GM19455 (cell line): Measurements from ENCODE around the gene MBD5.
"Not testable (repeated sequence)": the region's sequence is repeated elsewhere in the genome, so short reads cannot be mapped to it uniquely, and the experiment has no call there.

Source experiments
- ATAC-seq: cut with Tn5 transposase; IDR thresholded peaks from one replicate; pipeline ENCODE4 v1.9.1; 2021; ENCODE audit not compliant: unreplicated experiment

MBD5 gene

DNA sequence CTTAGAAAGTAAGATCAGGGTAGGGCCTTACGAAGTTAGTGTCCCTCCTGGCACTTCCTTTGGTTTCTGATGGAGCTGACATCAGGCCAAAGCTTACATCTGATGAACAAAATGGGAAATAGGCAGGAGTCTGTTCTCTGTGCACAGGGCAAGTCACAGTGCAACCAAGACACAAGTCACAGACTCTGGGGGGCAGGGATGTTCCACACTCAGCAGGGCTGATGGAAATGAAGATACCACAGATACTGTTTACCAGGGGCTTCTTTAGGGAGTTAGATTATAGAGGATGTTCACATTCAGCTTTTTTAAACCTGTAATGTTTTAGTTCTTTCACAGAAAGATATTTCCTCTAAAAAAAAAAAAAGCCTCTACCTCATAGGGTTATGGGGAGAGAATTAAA, 517.5 kb downstream of the MBD5 start:
- no peak for ATAC-seq

- no peak for ATAC-seq
Observed at GRCh38 chr2:148540022-148540421, 519.1 kb downstream of the MBD5 start.

DNA sequence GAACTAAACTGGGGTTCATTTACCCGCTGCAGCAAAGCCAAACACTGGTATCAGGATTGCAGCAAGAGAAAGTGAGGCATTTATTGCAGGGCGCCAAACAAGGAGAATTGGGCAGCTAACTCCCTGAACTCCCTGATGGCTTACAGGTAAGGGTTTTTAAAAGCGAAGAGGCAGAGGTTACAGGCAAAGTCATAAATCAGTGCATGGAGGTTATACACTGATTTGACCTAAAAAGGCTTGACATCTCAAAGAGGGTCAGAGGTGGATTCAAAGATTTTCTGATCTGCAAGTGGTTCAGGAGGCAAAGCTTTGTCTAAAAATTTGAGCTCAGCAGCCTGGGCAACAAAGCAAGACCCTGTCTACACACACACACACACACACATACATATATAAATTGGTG, 520.9 kb downstream of the MBD5 start:
- ATAC-seq = no peak

GRCh38 chr2:148542614-148543013, 521.7 kb downstream of the MBD5 start:
- no peak for ATAC-seq

GRCh38 chr2:148543088-148543540, 522.2 kb downstream of the MBD5 start:
- ATAC-seq = not testable (repeated sequence)

DNA sequence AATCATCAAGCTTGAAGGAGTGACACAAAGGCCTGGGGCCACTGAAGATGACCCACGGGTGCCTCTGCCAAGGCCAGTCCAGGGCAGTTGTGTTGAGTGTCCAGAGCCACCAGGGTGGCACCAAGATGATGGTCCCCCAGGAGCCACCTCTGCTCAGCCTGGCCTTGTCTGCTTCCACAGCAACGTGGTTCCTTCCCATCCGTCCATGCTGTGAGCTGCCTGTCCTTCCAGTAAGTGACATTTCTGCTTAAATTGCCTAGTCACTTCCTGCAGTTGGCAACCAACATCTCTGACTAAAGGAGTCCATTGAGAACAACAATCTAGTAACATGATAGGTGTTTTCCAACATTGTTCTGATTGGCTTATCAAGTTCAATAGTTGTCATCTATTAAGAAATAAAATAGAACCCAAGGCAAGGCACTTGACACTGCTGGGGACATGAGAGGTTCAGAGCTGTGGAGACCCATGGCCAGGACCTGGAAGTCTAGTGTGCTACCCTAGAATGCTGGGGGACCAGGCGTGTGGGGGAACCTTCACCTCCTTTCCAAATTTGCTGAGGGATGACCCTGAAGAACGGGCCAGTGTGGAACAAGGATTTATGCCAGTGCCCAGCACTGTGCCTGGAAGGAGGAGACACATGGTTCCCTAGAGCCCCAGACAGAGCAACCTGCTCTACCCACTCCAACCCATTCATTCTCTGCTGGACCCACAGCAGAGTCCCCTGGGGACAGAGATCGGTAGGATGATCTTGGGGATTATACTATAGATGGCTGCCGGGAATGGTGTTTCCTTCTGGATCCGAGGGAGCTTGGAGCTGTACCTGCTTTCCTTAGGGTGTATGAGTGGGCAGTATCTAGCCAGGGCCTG, 524.7 kb downstream of the MBD5 start:
- ATAC-seq = no peak

DNA sequence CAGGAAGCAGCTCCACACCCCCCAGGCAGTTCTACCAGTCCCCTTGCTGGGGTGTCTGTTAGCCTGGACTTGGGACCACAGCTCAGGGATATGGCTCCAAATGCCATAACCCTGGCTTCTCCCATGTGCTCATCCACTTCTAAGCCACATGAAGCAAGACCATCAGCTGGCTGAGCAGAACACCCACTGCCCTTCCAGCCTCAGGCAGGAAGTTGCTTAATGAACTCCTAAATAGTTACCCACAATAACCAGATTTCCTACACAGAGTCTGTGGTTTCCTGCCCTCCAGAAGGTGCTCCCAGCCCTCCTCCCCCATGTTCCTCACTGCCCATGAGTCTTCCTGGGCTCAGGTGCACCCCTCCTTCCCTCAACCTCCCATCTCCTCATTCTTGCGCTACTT, 525.4 kb downstream of the MBD5 start:
- no peak for ATAC-seq

DNA sequence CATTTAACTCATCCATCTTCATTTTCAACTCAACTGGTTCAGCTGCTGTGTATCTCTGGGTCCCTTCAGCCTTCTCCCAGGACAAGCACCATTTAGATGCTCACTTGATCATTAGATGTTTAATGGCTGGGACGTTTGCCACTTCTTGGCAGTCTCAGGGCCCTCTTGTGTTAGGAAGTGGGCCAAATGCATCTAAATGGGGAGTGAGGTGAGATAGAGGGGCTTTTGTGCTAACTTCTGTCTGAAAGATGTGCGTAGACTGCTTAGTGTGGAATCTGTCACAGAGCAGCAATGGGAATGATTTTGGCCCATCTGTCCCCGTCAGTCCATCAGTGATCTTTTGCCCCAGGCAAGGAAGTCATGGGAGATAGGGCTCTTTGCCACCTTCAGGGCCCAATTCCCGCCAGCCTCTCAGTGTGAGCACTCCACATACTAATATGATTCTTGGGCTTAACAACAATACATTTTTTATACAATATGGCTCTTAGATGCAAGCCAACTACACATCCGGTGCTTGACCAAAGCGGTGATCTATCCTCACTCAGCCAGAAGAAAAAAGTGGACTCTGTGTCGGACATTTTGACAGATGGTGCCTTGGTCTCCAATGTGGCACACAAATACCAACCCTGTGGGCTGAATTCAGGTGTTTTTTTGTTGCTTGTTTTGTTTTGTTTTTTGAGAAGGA, 528.0 kb downstream of the MBD5 start:
- no peak for ATAC-seq

DNA sequence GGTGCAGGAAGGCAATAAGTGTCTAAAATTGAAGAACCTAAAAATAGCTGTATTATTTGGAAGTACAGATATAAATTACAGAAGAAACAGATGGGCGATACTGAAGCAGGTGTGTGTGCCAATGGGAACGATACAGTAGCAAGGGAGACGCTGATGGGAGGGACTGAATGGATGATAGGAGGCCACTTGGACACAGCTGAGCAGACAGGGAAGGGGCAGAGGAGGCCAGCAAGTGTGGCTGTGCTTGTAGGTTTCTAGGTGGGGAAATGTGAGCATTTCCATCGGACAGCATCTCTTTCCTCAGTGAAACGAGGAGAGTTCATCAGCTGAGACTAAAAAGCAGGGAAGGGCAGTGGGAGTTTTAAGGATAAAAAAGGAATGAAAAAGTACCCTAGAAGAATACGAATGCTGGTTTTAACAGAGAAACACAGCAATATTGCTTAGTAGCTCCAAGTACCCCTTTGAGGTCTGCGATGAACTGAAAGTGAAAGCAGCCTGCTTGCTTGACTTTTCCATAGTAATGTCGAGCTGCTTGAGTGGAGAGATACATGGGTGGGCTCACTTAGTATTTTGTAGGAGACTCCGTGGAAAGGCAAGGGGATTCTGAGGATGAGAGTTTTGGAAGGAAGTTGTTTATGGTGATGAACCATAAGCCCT, 531.9 kb downstream of the MBD5 start:
- no peak for ATAC-seq

- no peak for ATAC-seq
Observed at GRCh38 chr2:148553332-148553887, 532.5 kb downstream of the MBD5 start.

DNA sequence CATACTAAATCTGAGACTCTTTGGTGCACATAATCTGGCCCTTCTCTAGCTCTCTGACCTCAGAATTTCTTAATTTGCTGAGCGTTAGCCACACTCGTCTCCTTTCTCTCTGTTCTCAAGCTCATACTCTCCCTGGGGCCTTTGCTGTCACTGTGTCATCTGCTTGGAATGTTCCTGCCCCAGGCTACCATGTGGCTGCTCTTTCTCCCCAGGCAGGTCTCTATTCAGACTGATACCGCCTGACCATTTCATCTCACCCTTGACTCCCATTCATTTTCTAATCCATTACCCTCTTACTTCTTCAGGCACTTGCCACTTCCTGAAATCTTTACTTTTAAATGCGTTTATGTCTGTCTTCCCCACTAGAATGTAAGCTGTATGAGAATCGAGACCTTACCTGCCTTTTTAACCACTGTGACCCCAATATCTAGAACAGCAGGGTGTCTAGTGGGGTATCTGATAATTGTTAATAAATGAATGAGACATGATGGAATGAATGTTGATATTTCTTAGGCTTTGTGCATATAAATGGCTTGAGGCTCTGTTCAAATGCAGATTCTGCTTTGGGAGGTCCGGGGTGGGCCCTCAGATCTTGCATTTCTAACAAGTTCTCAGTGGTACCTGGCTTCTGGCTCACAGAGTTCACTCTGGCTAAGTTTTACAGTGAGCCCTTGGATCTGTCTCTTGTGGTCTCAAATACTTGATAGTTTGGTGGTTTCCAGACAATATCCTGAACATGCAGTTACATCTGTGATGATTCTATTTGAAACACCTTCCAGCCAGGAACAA, 533.8 kb downstream of the MBD5 start:
- no peak for ATAC-seq

GRCh38 chr2:148555622-148556294, 534.9 kb downstream of the MBD5 start:
- ATAC-seq = no peak

GRCh38 chr2:148557844-148558436, 537.0 kb downstream of the MBD5 start:
- peak; percentile 87 for ATAC-seq

DNA sequence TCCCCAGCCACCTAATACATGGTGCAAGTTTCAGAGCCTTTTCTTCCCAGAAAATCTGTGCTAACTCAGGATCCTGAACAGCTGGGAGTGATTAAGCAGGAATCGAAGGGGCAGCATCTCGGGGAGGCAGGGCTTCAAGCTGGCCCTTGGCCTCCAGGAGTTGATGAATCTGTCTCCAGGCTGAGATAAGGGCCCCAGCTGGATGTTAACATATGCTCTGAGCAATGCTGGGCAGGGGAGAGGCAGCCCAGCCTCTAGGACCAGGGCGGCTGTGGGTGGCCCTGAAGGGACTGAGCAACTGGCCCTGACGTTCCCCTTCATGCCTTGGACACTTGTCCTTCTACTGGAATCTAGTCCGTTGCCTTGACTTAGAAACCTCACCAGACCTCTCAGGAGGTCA, 539.6 kb downstream of the MBD5 start:
- no peak for ATAC-seq

DNA sequence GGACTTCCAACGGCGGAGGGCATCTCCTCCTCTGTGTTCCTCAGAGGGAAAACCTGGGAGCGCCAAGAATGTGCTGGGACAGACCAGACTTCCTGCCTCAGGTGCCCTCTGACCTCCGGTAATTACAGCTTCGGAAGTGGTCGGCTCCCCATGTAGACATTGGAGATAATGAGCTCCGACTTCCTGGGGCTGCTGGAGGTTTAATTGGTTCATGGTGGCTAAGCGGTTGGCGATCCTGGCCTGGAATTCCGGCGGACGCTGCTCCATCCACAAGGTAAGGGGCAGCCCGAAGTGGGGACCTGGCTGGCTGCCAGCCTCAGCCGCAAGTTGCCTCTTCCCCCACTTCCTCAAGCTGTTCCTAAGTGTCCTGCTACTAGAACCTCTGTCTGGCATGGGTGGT, 540.5 kb downstream of the MBD5 start:
- no peak for ATAC-seq

- no peak for ATAC-seq
Observed at GRCh38 chr2:148565272-148565894, 544.5 kb downstream of the MBD5 start.
